Stimulated activated CD4-positive, alpha-beta T cell treated with anti-CD3 and anti-CD28 coated beads, TNF-alpha, amount 100 ng/mL, for 24 hours (primary cell): ENCODE data around the gene PACS2.

Experiments used
- DNase-seq, 3 experiments: peaks; one replicate each; pipeline ENCODE4 v3.0.0-alpha.2; 2020; ENCODE audit warnings: low read depth in 3 of 3

Gene PACS2

DNA sequence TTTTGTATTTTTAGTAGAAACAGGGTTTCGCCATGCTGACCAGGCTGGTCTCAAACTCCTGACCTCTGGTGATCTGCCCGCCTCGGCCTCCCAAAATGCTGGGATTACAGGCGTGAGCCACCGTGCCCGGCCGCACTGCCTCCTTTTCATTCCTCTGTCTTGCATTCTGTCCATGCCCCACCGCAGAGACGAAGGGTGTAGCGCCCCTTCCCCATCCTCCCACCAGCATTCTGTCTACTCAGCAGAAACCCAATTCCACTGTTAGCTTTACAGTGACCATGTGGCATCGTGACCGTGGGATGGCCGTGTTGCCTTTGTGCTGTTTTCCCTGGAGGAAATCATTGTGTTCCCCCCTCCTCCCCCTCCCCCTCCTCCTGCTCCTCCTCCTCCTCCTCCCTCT lies 94.0 kb downstream of the PACS2 start:
- no peak for DNase-seq

DNA sequence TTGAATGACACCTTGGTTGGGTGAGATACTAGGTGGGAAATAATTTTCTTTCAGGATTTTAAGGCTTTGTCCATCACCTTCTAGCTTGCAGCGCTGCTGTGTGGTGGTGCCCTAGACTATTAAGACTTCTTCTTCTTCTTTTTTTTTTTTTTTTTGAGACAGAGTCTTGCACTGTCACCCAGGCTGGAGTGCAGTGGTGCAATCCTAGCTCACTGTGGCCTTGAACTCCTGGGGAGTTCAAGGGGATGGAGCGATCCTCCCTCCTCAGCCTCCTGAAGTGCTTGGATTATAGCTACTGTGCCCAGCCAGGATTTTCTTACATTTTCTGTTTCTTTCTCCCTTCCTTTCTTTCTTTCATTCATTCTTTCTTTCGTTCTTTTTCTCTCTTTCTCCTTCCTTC lies 94.8 kb downstream of the PACS2 start:
- no peak for DNase-seq

- DNase-seq, result no peak
Measured at GRCh38 chr14:105410642-105411016, 96.1 kb downstream of the PACS2 start.

DNA sequence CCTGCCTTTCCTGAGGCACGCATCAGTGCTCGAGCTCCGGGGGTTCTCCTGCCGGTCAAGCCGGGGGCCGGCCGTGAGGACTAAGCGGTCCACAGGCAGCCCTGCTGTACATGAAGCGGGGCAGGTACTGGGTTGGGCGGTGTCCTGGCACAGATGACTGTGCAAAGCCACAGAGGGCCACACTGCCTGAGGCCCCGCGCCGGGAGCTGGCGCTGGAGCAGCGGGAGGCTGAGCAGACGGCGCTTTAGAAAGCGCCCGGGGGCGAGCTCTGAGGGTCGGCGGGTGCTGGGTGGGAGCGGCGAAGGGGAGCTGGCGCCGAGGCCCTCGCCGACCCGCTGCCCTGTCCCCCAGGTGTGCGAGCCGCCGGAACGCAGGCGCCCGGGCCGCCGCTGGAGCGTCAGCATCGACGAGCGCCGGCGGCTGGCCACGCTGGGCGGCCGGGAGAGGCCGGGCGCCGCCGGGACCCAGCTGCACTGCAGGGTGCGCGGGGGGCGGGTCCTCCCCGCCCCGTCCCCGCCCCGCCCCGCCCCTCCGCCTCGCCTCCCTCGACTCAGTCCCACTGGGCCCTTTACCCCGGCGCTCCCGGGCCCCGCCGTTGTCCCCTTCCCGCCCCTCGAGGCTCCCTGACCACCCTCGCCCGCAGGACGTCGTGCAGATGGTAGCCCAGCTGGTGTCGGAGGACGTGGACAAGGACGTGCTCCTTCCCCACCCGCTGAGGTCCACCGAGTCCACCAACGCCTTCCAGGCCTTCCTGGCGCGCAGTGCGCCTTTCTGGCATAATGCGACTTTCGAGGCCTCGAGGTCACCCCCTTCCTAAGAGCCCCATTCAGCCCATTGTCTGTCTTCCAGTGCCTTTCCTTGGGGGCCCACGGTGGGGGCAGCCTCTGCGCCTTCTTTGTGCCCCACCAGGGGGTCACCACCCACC lies 96.7 kb downstream of the PACS2 start:
- DNase-seq, result no peak

DNA sequence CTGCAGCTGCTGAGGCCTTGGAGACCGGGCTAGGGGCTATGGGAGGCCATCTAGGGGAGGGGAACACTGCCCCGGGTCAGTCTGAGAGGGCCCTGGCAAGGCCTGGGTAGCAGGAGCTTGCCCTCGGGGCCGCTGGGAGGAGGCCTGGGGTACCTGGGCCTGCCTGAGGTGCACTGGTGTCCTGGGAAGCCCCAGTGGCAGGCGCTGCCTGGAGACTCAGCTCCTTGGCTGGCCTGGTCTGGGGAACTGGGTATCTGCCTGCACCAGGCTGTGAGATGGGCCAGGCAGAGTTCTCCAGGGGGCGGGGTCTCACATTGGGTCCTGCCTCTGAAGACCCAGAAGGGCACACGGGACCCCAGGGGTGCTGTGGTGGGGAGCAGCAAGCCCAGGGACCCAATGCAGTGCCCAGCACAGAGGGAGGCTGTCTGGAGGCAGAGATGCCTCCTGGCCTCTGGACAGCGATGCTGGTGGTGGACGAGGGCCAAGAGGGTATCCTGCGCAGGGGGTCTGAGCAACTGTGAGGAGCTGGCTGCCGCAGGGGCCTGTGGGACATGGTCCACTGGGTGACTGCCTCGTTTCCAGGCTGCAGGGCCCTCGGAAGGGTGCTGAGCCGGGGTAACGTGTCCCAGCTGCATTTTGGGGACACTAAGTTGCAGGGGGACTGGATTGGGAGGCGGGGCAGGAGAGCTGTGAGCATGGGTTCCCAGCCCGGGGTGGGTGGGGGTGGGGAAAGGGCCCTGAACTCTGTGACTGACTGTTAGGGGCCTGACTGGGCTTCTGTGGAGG lies 97.6 kb downstream of the PACS2 start:
- no peak for DNase-seq

- no peak for DNase-seq
Measured at GRCh38 chr14:105412771-105413543, 98.4 kb downstream of the PACS2 start.

DNA sequence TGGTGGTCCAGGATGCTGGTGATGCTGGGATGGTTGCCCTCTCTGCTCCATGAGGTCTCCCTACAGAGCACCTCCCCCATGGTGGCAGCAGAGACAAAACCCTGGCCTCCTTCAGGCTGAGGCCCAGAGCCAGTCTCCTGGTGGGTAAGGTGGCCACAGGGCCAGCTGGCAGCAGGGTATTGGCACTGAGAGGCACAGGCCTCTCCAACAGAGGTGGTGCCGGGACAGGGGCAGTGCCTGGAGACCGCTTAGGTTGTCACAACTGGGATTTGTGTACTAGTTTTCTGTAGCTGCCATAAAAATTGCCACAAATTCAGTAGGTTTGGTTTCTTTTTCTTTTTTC lies 99.0 kb downstream of the PACS2 start:
- DNase-seq, result no peak

DNA sequence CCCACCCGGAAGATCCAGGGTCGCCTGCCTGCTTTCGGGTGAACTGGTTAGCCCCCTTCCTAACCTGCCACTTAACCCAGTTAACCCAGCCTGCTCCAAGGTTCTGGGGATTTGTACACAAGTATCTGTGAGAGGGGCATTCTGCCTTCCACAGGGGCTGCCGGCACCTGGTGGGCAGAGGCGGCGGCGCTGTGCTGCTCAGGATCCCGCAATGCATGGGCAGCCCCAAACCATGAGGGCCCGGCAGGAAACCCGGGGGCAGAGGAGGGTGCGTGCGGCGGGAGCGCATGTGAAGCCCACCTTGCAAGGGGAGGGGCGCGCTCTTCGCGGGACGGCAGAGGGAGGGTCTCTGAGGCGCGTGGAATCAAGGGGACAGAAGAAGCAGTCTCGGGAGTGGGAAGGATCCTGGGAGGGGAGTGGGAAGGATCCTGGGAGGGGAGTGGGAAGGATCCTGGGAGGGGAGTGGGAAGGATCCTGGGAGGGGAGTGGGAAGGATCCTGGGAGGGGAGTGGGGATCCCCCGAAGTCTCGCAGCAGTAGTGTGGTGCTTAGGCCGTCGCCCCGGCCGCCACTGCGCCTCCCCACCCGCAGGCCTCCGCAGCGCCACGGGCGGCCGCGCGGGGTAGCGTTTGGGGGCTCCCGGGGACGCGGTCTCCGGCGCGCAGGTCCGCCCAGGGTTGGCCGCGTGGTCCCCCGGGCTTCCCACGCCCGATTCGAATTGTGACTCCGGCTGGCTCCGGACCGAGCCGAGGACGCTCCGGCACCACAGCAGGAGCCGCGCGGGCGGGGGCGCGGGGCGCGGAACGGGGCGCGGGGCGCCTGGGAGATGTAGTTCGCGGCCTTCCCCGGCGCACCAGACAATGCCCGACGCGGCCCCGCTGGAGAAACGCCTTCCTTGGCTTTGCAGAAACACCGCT lies 100.2 kb downstream of the PACS2 start:
- peak; percentile 36 to 62 (median 60) for DNase-seq

DNA sequence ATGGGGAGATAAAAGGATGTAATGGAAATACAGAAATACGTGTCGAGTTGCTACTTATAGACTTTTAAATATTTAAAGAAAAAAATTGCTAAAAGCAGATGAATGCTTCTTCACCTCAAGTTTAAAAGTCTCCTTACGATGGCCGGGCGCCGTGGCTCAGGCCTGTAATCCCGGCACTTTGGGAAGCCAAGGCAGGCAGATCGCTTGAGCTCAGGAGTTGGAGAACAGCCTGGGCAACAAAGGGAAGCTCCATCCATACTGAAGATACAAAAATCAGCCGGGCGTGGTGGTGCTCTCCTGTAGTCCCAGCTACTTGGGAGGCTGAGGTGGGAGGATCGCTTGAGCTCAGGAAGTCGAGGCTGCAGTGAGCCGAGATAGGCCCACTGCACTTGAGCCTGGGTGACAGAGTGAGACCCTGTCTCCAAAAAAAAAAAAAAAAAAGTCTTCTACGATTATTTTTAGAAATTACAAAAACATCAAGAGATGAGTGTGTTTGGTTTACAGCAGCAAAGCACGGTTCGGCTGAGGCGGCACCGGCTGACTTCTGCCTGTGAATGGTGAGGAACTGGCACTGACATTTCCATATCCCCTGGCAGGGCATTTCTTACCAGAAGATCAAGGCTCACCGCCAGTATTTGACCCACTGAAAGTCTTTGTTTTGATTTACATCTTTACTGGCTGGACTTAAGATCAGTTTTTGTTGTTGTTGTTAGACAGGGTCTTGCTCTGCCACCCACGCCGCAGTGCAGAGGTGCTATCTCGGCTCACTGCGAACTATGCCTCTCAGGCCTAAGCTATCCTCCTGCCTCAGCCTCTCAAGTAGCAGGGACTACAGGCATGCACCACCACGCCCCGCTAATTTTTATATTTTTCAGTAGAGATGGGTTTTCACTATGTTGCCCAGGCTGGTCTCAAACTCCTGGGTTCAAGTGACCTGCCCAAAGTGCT lies 101.2 kb downstream of the PACS2 start:
- DNase-seq, result no peak

GRCh38 chr14:105416671-105417070 lies 102.1 kb downstream of the PACS2 start:
- DNase-seq, result no peak

DNA sequence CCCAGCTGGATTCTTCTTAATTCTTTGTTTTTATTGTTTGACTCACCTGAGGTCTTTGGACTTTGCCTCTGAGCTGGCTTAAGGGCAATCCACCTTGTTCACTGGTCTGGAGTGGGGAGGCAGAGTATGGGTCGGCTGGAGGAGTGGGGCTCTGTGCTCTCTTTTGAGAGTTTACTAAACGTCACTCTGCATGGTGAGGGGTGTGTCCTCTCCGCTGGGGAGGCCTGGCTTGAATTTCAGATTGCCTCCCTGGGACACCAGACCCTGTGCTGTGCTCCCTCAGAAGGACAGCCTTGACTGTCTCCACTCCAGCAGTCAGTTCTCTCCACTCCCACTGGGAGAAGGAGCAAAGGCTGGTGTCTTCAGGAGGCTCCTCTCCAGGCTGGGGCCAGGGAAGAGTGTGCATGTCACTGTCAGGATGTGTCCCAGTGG lies 103.2 kb downstream of the PACS2 start:
- DNase-seq, result no peak

- no peak for DNase-seq
Measured at GRCh38 chr14:105418269-105419194, 104.0 kb downstream of the PACS2 start.

GRCh38 chr14:105419195-105420091 lies 104.9 kb downstream of the PACS2 start, which contains the start of gene MTA1:
TSS of gene MTA1 (plus strand) at chr14:105419827. CDS start at chr14:105420036, 209 bp downstream.
- peak in 2 of 3 experiments; percentile 23 to 46 for DNase-seq

- DNase-seq, result no peak
Measured at GRCh38 chr14:105420101-105420973, 105.8 kb downstream of the PACS2 start.

DNA sequence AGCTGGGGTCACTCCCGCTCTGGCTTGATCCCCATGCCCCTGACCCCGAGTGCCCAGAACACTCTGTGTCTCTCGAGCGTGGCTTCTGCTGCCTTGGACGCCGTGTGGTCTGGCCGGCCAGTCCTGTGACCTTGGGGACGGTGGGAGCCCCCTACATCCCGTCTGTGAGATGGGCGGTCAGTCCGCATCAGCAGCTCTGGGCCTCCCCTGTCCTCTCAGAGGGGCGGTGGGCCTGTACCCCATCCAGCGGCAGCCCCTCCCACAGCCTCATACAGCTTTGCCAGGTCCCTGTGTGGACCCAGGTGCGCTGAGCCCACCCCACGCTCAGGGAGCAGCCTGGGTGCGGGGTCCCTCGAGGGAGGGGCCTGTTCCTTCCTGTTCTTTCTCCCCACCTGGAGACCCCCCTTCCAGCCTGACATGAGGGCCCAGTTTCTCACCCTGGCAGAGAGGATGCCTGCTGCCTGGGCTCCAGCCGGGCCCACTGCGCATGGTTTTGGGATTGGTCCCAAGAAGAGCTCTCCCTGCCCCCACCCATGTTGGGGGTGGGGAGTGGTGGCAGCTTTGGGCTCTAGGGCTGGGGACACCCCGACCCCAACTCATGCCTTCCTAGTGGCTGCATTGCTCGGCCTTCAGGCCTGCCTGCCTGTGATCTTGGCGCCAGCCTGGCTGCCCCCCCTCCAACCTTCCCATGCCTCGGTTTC lies 106.6 kb downstream of the PACS2 start:
- DNase-seq, result no peak
